Measurements from ENCODE around the gene HSD17B8. TPM values are rescaled to one million over a fixed set of nuclear protein-coding genes. Genes with fewer than 3 reads are reported as not detected.

The HSD17B8 gene
- total RNA-seq, 1 experiment from 2014 or later = 7.4 TPM

DNA sequence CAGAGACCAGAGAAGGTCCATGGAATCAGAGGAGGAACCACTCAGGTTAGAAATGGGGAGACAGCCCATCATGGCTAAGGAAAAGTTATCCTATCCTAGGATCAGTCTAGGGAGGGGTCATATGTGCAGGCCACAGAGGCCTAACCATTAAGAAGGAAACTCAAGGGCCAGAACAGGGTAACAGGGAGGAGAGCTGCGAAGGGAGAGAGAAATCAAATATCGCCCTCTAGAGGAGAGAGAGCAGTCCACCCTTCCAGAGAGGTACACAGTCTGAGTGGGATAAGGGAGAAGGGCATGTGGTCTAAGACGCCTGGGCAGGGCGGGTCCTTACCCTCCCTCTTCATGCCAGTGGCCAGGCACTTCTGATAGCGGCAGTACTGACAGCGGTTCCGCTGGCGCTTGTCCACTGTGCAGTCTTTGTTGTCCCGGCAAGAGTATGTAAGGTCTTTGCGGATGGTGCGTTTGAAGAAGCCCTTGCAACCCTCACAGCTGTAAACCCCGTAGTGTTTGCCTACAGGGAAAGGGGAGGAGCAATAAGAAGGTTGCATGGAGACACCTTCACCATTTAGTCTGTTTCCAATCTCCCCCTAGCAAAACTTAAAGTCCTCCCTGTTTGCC, 6.9 kb upstream of the HSD17B8 start:
- Histone ChIP-seq H3K27ac (ENCODE audit: low read length) (no peak overlapping the region), H3K36me3 (ENCODE audit: control insufficient read depth, insufficient read depth, low read length) (peaks cover 17% of the 10 kb centered on the region; the same call in 1 of the 2 replicates), H3K4me1 (ENCODE audit: control insufficient read depth, insufficient read depth, low read length) (peaks cover 18% of the 10 kb centered on the region), H3K27me3 (ENCODE audit: control insufficient read depth, insufficient read depth, low read length) (no peaks in the 10 kb centered on the region), H3K9me3 (ENCODE audit: control insufficient read depth, insufficient read depth, low read depth, low read length) (no peaks in the 10 kb centered on the region), H3K4me3 (ENCODE audit: low read depth in 2 of 2, low read length in 2 of 2) (no peak overlapping the region)
- ATAC-seq = peak; percentile 68
- no TSS peak for BruUV-seq (replicated peaks)
- ChIA-PET POLR2A (no interaction called here), CTCF (interaction anchor here (0.6 to 1.8 kb wide), 3 partner anchors 23 to 51 kb away, joined by 3 to 9 read pairs (median 3); no protein-coding TSS in a partner anchor)
- no peak for DNase-seq (ENCODE audit: low read depth, low spot score)
- intact Hi-C loops (cut with micrococcal nuclease; ENCODE audit: unreplicated experiment) (no loop called here), in situ Hi-C loops (cut with HindIII; ENCODE audit: low pct_unique_long_range_greater_than_20kb, low sequenced_read_pairs) (no loop called here)
- TF ChIP-seq TCF7L2 (IDR thresholded peaks at IDR 0.05; ENCODE audit: low read depth, low read length) = no peak
- TF ChIP-seq, protein P1, sequence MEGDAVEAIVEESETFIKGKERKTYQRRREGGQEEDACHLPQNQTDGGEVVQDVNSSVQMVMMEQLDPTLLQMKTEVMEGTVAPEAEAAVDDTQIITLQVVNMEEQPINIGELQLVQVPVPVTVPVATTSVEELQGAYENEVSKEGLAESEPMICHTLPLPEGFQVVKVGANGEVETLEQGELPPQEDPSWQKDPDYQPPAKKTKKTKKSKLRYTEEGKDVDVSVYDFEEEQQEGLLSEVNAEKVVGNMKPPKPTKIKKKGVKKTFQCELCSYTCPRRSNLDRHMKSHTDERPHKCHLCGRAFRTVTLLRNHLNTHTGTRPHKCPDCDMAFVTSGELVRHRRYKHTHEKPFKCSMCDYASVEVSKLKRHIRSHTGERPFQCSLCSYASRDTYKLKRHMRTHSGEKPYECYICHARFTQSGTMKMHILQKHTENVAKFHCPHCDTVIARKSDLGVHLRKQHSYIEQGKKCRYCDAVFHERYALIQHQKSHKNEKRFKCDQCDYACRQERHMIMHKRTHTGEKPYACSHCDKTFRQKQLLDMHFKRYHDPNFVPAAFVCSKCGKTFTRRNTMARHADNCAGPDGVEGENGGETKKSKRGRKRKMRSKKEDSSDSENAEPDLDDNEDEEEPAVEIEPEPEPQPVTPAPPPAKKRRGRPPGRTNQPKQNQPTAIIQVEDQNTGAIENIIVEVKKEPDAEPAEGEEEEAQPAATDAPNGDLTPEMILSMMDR (IDR thresholded peaks at IDR 0.05) = peak; percentile 89

DNA sequence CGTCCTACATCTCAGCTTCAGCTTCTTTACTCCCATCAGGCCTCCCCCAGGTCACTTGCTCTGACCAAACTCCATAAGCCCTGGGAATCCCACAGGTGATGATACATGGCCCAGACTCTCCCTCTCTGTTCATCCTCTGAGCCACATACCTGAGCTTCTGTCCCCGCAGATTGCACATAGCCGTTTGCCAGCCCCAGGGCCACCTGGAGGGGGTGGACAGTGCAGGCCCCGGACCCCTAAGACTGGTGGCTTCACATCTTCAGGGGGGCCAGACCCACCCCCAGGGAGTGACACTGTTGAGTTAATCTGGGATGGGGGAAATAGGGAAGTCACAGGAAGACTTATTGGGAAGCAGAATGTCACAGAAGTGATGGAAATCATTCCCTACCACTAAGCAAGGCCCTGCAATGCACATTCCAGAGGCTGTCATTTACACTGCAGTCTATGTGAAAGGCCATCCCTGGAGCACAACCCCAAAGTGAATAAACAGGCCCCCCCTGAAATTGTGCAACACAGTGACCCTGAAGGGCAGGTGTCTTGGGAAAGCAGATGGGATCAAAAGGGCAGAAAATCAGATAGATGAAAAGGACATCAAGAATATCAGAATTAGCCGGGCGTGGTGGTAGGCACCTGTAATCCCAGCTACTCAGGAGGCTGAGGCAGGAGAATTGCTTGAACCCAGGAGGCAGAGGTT, 6.1 kb upstream of the HSD17B8 start:
- ChIA-PET CTCF (interaction anchor here (1.8 kb wide), 1 partner anchor 51 kb away, joined by 9 read pairs; no protein-coding TSS in a partner anchor), POLR2A (interaction anchor here (0.6 to 0.7 kb wide), 2 partner anchors 10 to 25 kb away, joined by 3 to 9 read pairs; no protein-coding TSS in a partner anchor)
- DNase-seq (ENCODE audit: low read depth, low spot score) (no peak), ATAC-seq (no peak)
- Histone ChIP-seq H3K36me3 (ENCODE audit: control insufficient read depth, insufficient read depth, low read length) (peaks cover 21% of the 10 kb centered on the region), H3K4me3 (ENCODE audit: low read depth in 2 of 2, low read length in 2 of 2) (no peak overlapping the region), H3K27ac (ENCODE audit: low read length) (no peak overlapping the region), H3K9me3 (ENCODE audit: control insufficient read depth, insufficient read depth, low read depth, low read length) (no peaks in the 10 kb centered on the region), H3K4me1 (ENCODE audit: control insufficient read depth, insufficient read depth, low read length) (peaks cover 24% of the 10 kb centered on the region), H3K27me3 (ENCODE audit: control insufficient read depth, insufficient read depth, low read length) (no peaks in the 10 kb centered on the region)
- in situ Hi-C loops (cut with HindIII; ENCODE audit: low pct_unique_long_range_greater_than_20kb, low sequenced_read_pairs) (no loop called here), intact Hi-C loops (cut with micrococcal nuclease; ENCODE audit: unreplicated experiment) (no loop called here)
- TSS peak; percentile 65 for BruUV-seq (replicated peaks)
- TF ChIP-seq, protein P2, sequence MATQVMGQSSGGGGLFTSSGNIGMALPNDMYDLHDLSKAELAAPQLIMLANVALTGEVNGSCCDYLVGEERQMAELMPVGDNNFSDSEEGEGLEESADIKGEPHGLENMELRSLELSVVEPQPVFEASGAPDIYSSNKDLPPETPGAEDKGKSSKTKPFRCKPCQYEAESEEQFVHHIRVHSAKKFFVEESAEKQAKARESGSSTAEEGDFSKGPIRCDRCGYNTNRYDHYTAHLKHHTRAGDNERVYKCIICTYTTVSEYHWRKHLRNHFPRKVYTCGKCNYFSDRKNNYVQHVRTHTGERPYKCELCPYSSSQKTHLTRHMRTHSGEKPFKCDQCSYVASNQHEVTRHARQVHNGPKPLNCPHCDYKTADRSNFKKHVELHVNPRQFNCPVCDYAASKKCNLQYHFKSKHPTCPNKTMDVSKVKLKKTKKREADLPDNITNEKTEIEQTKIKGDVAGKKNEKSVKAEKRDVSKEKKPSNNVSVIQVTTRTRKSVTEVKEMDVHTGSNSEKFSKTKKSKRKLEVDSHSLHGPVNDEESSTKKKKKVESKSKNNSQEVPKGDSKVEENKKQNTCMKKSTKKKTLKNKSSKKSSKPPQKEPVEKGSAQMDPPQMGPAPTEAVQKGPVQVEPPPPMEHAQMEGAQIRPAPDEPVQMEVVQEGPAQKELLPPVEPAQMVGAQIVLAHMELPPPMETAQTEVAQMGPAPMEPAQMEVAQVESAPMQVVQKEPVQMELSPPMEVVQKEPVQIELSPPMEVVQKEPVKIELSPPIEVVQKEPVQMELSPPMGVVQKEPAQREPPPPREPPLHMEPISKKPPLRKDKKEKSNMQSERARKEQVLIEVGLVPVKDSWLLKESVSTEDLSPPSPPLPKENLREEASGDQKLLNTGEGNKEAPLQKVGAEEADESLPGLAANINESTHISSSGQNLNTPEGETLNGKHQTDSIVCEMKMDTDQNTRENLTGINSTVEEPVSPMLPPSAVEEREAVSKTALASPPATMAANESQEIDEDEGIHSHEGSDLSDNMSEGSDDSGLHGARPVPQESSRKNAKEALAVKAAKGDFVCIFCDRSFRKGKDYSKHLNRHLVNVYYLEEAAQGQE (IDR thresholded peaks at IDR 0.05; ENCODE audit: insufficient read depth in 1 of 2, low read depth in 2 of 2, low read length in 1 of 2) = no peak
- TF ChIP-seq SIN3A (IDR thresholded peaks at IDR 0.05; ENCODE audit: borderline replicate concordance, insufficient read depth, low read depth, low read length) (no peak), TCF7L2 (IDR thresholded peaks at IDR 0.05; ENCODE audit: low read depth, low read length) (no peak)
